Mesenchymal stem cell (in vitro differentiated cells and primary cell): Measurements from ENCODE around the gene ZNF709.
"Not testable (repeated sequence)": the region's sequence is repeated elsewhere in the genome, so short reads cannot be mapped to it uniquely, and the experiment has no call there.

Experiments used
- DNase-seq: peaks from one replicate; pipeline ENCODE4 v3.0.0-alpha.2; 2013
- H2AFZ ChIP-seq: one replicate; pipeline ENCODE4 v1.6.1; 2013; ENCODE audit warnings: low read depth, mild to moderate bottlenecking, control low read depth, inconsistent platforms, low read length, moderate library complexity
- H2AK5ac ChIP-seq: 2 replicates; pipeline ENCODE4 v1.6.1; 2013; ENCODE audit warnings: low read length, moderate library complexity, mild to moderate bottlenecking, inconsistent platforms; ENCODE audit not compliant: severe bottlenecking
- H2BK120ac ChIP-seq: one replicate; pipeline ENCODE4 v1.6.1; 2013; ENCODE audit warnings: low read depth, mild to moderate bottlenecking, inconsistent platforms, low read length, moderate library complexity
- H2BK12ac ChIP-seq, 2 experiments: one replicate each; pipeline ENCODE4 v1.6.1; 2013; ENCODE audit warnings: inconsistent platforms in 2 of 2, low read length in 2 of 2, mild to moderate bottlenecking in 2 of 2, moderate library complexity in 2 of 2, control low read depth in 1 of 2
- H2BK15ac ChIP-seq: one replicate; pipeline ENCODE4 v1.6.1; 2013; ENCODE audit warnings: mild to moderate bottlenecking, low read depth, inconsistent platforms; ENCODE audit not compliant: poor library complexity, severe bottlenecking
- H2BK5ac ChIP-seq: 2 replicates; pipeline ENCODE4 v1.6.1; 2013; ENCODE audit warnings: low read depth, mild to moderate bottlenecking, low read length, control low read depth, inconsistent platforms; ENCODE audit not compliant: poor library complexity, severe bottlenecking
- H3K14ac ChIP-seq, 2 experiments: one replicate each; pipeline ENCODE4 v1.6.1; 2013; ENCODE audit warnings: inconsistent platforms in 2 of 2, low read length in 2 of 2, control low read depth in 1 of 2, mild to moderate bottlenecking in 1 of 2, moderate library complexity in 1 of 2
- H3K18ac ChIP-seq, 2 experiments: one replicate each; pipeline ENCODE4 v1.6.1; 2013; ENCODE audit warnings: inconsistent platforms in 2 of 2, low read length in 2 of 2, control low read depth in 1 of 2, low read depth in 1 of 2, mild to moderate bottlenecking in 1 of 2
- H3K23ac ChIP-seq, 2 experiments: one replicate each; pipeline ENCODE4 v1.6.1; 2013; ENCODE audit warnings: inconsistent platforms in 2 of 2, low read length in 2 of 2, mild to moderate bottlenecking in 2 of 2, moderate library complexity in 2 of 2, control low read depth in 1 of 2
- H3K27ac ChIP-seq: 2 replicates; pipeline ENCODE4 v1.5.1; 2013; ENCODE audit warnings: mild to moderate bottlenecking, moderate library complexity, low read length, control low read depth, inconsistent platforms; ENCODE audit not compliant: poor library complexity, severe bottlenecking
- H3K27me3 ChIP-seq, 2 experiments: 2 replicates each; pipeline versions ENCODE4 v1.6.1 to v1.7.0; 2013; ENCODE audit warnings: low read length in 2 of 2, mild to moderate bottlenecking in 2 of 2, moderate library complexity in 2 of 2, control low read depth in 1 of 2, inconsistent platforms in 1 of 2; ENCODE audit not compliant: control insufficient read depth in 1 of 2, insufficient read depth in 1 of 2
- H3K36me3 ChIP-seq, 2 experiments: 2 replicates each; pipeline versions ENCODE4 v1.6.1 to v1.7.0; 2013; ENCODE audit warnings: low read length in 2 of 2, control low read depth in 1 of 2, inconsistent platforms in 1 of 2, low read depth in 1 of 2, mild to moderate bottlenecking in 1 of 2; ENCODE audit not compliant: insufficient read depth in 2 of 2, control insufficient read depth in 1 of 2
- H3K4ac ChIP-seq, 2 experiments: one replicate each; pipeline ENCODE4 v1.6.1; 2013; ENCODE audit warnings: inconsistent platforms in 2 of 2, low read length in 2 of 2, mild to moderate bottlenecking in 2 of 2, moderate library complexity in 2 of 2, control low read depth in 1 of 2, low read depth in 1 of 2
- H3K4me1 ChIP-seq: 2 replicates; pipeline ENCODE4 v1.6.1; 2013; ENCODE audit warnings: low read depth, low read length, control low read depth; ENCODE audit not compliant: control insufficient read depth, insufficient read depth
- H3K4me2 ChIP-seq: 2 replicates; pipeline ENCODE4 v1.6.1; 2013; ENCODE audit warnings: low read length, mild to moderate bottlenecking, inconsistent platforms; ENCODE audit not compliant: poor library complexity, severe bottlenecking
- H3K4me3 ChIP-seq, 2 experiments: 2 replicates each; pipeline versions ENCODE4 v1.5.1 to v1.7.0; 2013; ENCODE audit warnings: low read length in 2 of 2, mild to moderate bottlenecking in 2 of 2, control low read depth in 1 of 2, low read depth in 1 of 2; ENCODE audit not compliant: insufficient read depth in 1 of 2
- H3K79me1 ChIP-seq: replicated peaks from 2 replicates; pipeline ENCODE4 v1.6.1; 2013; ENCODE audit warnings: mild to moderate bottlenecking, control low read depth, low read length, inconsistent platforms; ENCODE audit not compliant: poor library complexity, severe bottlenecking
- H3K9ac ChIP-seq: 2 replicates; pipeline ENCODE4 v1.7.0; 2013; ENCODE audit warnings: mild to moderate bottlenecking, low read length, moderate library complexity
- H3K9me3 ChIP-seq: 2 replicates; pipeline ENCODE4 v1.7.0; 2013; ENCODE audit warnings: mild to moderate bottlenecking, low read length; ENCODE audit not compliant: control insufficient read depth
- H4K8ac ChIP-seq: one replicate; pipeline ENCODE4 v1.6.1; 2013; ENCODE audit warnings: inconsistent platforms, mild to moderate bottlenecking, low read length, moderate library complexity
- H4K91ac ChIP-seq: one replicate; pipeline ENCODE4 v1.6.1; 2013; ENCODE audit warnings: mild to moderate bottlenecking, low read length, inconsistent platforms
- WGBS: methylation state at CpG from one replicate; pipeline ENCODE4 v1.1.7; 2013; ENCODE audit warnings: mixed read lengths; 5-methylcytosine and 5-hydroxymethylcytosine counted together

Gene ZNF709

GRCh38 chr19:12494260-12494860, 9.7 kb upstream of the ZNF709 start:
- Histone ChIP-seq H3K4ac (no peak overlapping the region), H3K27me3 (no peaks in the 10 kb centered on the region), H3K79me1 (no peaks in the 10 kb centered on the region), H3K4me2 (no peak overlapping the region), H4K8ac (no peak overlapping the region), H2AK5ac (no peak overlapping the region), H3K18ac (no peak overlapping the region), H3K27ac (no peak overlapping the region), H3K14ac (no peak overlapping the region), H2BK12ac (no peak overlapping the region), H3K4me3 (peak overlapping the region in 1 of 2 experiments; percentile 79), H2BK15ac (no peak overlapping the region), H2BK120ac (no peak overlapping the region), H3K9me3 (peaks cover 8% of the 10 kb centered on the region), H3K36me3 (no peaks in the 10 kb centered on the region), H2BK5ac (no peak overlapping the region), H3K23ac (no peak overlapping the region), H3K4me1 (peaks cover 6% of the 10 kb centered on the region), H3K9ac (peak overlapping the region; percentile 88), H2AFZ (no peak overlapping the region), H4K91ac (no peak overlapping the region)
- DNase-seq: no peak
- 100% methylated on average over 2 of the region's 3 CpGs for WGBS

- not testable (repeated sequence) for H2BK120ac ChIP-seq, H3K18ac ChIP-seq, H3K27ac ChIP-seq, H2BK15ac ChIP-seq, H3K23ac ChIP-seq, H3K9me3 ChIP-seq, H3K27me3 ChIP-seq, H2BK5ac ChIP-seq, H2BK12ac ChIP-seq, H3K4me1 ChIP-seq, H3K14ac ChIP-seq, H3K4me2 ChIP-seq, H2AFZ ChIP-seq, H4K8ac ChIP-seq, H3K36me3 ChIP-seq, H3K4ac ChIP-seq, H2AK5ac ChIP-seq, H4K91ac ChIP-seq, H3K4me3 ChIP-seq, H3K9ac ChIP-seq, DNase-seq
- H3K79me1 ChIP-seq: peaks cover 14% of the 10 kb centered on the region
- 85% methylated on average over 1 of the region's 1 CpG for WGBS
Observed at GRCh38 chr19:12486265-12486783, 1.7 kb upstream of the ZNF709 start.

GRCh38 chr19:12485571-12485970, 955 bp upstream of the ZNF709 start:
- no peak for DNase-seq
- Histone ChIP-seq H3K27ac (no peak overlapping the region), H4K8ac (no peak overlapping the region), H4K91ac (no peak overlapping the region), H2BK12ac (no peak overlapping the region), H3K18ac (no peak overlapping the region), H2AK5ac (no peak overlapping the region), H3K36me3 (no peaks in the 10 kb centered on the region), H3K4me3 (no peak overlapping the region), H2BK5ac (no peak overlapping the region), H3K9ac (no peak overlapping the region), H3K79me1 (peaks cover 20% of the 10 kb centered on the region), H2AFZ (no peak overlapping the region), H3K23ac (no peak overlapping the region), H2BK15ac (no peak overlapping the region), H3K9me3 (no peaks in the 10 kb centered on the region), H3K4me2 (no peak overlapping the region), H3K27me3 (no peaks in the 10 kb centered on the region), H3K4ac (no peak overlapping the region), H3K14ac (no peak overlapping the region), H2BK120ac (no peak overlapping the region), H3K4me1 (peaks cover 4% of the 10 kb centered on the region)
- 73% methylated on average over 2 of the region's 3 CpGs for WGBS

- Histone ChIP-seq H2BK12ac (no peak overlapping the region), H2BK120ac (no peak overlapping the region), H3K18ac (peak overlapping the region; percentile 14 to 83), H3K23ac (no peak overlapping the region), H3K9me3 (no peaks in the 10 kb centered on the region), H3K4me2 (peak overlapping the region; percentile 93), H2AFZ (peak overlapping the region; percentile 97), H4K8ac (peak overlapping the region; percentile 69), H3K4me1 (peaks cover 4% of the 10 kb centered on the region), H3K9ac (peak overlapping the region; percentile 94), H3K14ac (no peak overlapping the region), H2AK5ac (no peak overlapping the region), H4K91ac (no peak overlapping the region), H2BK15ac (peak overlapping the region; percentile 80), H3K4me3 (peak overlapping the region; percentile 98 to 99), H2BK5ac (no peak overlapping the region), H3K36me3 (no peaks in the 10 kb centered on the region), H3K79me1 (peaks cover 20% of the 10 kb centered on the region), H3K4ac (peak overlapping the region in 1 of 2 experiments; percentile 35), H3K27ac (peak overlapping the region; percentile 37), H3K27me3 (no peaks in the 10 kb centered on the region)
- DNase-seq: no peak
- 3% methylated on average over 11 of the region's 11 CpGs for WGBS
Observed at GRCh38 chr19:12485052-12485416, 418 bp upstream of the ZNF709 start.
